ENCODE data around the gene TAGLN.

TAGLN gene

DNA sequence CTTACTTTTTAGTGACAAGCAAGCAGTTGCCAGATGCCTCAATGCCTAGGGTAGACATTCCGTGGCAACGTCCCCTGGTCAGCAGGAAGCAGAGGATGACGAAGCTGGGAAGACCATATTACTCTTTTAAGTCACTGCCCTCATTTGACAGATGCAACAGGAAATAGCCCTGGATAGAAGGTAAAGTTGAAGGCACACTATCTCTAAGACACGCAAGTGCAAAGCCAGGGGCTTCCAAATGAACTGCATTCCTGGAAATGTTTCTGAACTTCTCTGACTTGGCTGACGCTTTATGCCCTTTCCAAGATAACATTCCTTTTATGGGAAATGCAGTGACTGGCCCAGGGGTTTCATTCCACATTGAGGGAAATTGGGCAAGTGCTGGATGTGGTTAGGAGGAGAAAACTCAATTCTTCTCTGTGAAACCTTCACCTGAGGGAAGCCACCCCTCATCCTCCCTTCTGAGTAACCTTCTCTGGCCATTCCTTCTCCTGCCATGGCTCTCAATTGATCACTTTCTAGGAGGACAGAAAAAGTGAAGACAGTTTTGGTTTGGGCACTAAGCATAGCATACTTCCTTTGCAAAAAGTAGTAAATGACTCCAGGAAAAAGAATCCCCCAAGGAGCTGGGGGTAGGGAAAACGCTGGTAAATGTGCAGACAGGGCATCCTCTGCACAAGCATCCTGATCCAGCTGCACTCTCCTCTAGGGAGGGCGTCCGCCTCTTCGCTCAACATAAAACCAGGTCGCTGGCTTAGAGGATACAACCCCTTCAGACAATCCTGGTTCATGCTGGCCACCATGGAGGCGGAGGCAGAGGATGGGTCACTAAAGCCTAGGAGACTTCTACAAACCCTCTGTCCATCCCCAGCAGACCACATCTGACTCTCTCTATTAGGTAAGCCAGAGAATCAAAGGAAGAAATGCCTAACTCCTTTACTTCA is 18.2 kb downstream of the TAGLN start:
- DNase-seq = no peak

DNA sequence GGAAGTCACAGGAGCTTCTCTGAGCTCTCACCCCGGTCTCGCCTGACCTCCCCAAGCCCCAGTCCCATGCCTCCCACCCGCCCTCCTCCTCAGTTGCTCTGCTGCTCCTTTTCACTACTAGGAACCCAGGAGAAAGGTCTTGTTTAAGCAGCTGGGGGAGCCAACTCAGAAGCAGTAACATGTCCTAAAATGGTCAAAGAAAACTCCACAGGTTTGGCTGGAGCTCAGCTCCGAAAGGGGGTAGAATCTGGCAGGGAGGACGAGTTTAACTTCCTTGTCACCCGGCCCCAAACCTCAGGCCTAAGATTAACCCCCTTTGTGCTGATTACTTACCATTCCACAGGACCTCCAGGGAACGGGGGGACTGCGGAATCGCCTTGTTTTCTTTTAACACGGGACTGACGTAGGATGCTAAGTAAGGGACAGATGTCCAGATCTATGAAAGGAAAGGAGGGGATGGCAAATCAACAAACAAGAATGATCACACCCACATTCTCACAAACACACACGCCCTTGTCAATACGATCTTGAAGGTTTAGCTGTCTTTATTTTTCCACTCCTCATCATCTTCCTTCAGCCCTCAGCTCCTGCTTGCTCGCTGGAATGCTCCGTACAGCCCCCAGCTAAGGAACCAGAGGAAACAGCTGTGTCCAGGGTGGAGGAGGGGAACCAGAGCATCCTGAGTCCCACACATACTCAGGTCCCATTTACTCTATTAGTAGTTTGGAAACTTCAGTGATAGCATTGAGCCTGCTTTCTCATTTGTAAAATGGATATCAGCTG is 19.2 kb downstream of the TAGLN start:
- no peak for DNase-seq

DNA sequence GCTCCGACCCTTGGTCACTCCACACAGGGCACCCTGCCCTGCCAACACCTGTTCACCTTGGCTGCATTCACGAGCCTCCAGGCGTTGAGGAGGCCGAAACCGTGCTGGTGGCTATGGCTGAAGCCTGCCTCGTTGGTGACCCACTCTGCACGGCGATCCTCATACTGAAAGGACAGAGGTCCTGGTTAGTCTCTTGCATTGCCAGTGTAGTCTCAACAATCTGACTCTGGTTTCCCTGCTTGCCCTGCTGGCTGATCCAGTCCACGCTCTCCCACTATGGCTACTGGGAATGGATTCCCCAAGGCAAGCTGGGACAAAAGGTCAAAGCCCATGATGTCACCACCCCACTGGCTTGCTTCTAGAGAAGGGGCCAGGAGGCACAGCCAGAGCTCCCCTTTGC is 19.8 kb downstream of the TAGLN start:
- no peak for DNase-seq

DNA sequence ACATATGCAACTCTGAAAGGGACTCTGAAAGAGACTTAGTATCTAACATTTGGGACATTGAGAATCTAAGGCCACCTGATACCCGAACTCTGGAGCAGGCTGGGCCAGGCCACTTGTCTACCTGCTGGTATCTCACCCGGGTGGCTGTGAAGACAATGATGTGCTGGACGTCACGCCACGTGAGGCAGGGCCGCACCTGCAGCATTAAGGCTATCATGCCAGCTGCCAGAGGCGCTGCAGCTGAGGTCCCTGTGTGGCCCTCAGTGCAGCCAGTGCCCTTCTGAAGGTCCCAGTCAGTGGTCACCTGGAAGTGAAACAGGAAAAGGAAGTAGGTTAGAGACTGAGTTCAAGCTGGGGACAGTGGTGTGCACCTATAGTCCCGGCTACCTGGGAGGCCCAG is 20.3 kb downstream of the TAGLN start:
- DNase-seq = no peak

DNA sequence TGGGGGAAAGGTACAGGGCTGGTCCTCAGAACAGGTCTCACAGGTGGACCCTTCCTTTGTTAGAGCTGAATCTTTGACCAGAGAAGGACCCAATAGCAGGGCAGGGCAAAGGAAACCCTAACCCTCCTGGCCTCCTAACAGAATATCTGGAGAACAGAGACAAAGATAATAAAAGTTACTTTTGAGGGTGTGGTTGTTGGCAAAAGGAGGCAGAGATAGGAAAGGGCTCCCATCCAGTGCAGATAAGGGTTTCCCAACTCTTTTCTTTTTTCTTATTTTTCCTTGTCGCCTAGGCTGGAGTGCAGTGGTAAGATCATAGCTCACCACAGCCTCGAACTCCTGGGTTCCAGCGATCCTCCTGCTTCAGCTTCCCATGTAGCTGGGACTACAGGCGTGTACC is 20.8 kb downstream of the TAGLN start:
- DNase-seq = no peak

GRCh38 chr11:117220568-117220967 is 21.4 kb downstream of the TAGLN start:
- no peak for DNase-seq

GRCh38 chr11:117220999-117221774 is 22.0 kb downstream of the TAGLN start:
- no peak for DNase-seq

- no peak for DNase-seq
Measured at GRCh38 chr11:117221775-117222517, 22.8 kb downstream of the TAGLN start.

DNA sequence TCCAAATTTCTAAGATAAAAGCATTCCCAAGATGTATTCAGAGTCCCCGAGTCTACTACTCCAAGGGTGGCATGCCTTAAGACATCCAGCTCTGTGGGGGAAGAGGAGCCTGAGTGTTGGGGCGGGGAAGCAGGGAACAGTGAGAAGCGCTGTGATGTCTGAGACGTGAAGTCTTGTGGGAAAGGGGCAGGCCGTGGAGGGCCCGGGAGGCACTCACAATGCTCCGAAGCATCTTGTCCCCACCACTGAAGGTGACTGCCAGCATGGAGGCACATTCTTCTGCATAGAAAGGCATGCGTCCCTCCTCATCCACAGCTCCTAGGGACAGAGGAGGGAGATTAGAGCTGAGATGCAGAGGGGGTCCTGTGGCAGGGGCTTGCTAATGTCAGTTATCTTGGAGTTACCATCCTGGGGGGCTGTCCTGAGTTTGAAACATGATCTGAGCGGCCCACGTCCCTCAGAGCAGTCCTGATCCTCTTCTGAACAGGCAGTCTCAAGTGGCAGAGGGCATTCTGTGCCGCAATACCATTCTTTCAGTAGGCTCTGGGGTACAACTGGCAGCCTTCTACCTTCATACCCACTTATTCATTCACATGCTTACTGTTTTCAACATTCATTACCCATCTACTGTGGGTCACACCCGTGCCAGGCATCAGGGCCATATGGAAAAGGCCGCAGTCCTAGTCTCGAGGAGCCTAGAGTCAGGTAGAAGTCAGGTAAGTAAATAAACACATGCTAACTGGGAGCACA is 24.0 kb downstream of the TAGLN start:
- no peak for DNase-seq

DNA sequence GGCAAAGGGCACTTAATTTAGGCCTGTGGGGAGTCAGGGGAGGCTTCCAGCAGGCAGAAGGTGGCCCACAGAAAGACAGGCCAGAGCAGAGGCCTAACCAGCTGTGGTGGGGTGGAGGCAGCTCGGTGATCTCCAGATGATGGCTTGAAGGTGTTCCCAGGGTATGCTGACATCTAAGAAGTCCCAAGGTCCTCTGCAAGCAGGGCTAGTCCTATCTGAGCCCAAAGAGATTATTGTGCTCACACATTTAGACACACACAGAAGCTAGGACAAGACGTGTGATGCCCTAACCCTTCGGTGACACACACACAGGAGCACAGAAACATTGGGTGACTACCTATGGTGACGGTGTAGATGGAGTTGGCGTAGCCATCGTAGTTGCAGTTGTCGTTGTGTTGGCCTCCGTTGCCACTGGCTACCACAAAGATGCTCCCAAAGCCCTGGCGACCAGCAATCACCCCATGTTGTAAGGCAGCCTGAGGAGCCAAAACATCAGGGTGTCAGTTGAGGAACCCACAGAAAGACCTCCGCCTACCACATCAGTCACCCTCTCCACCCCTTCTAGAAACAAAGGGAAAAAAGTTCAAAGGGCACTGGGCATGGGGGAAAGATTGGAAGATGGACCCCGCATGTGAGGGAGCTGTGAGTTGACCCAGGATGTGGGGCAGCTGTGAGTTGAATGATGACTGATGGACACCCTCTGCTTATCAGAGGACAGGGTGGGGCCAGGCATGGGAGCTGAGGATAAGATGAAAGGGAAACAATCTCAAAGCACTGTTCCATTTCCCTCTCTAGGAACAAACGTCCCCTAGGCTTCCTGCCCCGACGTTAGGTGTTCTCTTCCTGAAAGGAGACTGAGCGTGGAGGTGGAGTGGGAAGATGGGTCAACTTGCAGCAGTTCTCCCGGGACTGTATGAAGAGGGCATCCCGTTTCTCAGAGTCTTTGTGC is 24.8 kb downstream of the TAGLN start:
- DNase-seq = no peak

- no peak for DNase-seq
Measured at GRCh38 chr11:117225553-117226170, 26.5 kb downstream of the TAGLN start.

DNA sequence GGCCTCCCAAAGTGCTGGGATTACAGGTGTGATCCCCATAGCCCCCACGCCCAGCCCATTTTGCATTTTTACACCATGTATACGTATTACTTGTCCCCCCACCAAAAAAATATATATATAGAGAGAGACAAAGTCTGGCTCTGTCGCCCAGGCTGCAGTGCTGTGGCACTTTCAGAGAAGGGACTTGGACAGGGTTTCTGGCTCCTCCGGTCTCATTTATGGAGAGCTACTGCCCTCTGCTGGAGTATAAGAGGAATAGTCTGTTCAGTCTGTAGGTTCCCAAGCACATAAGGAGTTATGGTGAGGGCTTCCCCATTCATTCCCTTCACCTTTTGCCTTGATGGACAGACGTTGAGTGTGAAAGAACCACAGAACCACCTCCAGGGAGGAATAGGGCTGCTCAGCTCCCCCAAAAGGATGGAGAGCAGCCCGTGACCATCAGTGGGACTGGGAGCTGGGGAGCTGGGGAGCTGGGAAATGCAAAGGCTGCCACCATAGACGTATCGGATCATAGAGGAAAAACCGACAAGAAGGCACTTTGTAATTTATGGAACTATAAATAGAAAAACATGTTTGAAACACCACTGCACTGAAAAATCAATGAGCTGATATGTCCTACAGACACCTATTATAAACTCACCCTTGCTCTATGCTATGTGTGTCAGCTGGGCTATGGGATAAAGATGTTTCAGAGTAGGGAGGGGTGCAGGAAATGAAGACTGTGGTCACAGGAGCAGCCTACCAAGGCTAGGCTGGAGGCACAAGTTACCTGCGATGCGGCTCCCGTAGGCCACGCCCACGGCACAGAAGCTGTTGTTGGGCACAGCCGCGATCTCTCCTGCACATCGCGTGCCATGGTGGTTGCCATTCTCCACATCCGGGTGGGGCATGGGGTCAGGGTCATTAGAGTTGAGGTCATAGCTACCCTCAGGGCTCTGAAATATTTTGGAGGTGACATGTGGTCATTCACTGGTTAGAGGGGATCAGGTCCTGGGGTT is 27.5 kb downstream of the TAGLN start:
- peak; percentile 51 for DNase-seq

DNA sequence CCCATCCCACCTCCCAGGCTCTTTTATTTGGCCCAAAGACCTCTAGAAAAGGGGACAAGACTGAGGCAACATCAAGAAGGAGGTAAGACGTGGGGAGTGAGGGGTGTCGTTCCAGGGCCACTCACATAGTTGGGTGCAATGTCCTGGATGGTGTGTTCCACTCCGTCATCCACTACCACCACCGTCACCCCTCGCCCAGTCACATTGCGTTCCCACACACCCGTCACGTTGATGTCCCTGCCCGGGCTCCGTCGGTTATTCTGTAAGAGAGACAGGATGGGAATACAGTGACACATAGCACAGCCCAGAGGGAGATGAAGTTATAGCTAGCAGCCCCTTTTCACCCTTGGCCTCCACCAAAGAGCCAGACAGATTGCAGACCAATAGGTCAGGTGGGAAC is 28.9 kb downstream of the TAGLN start:
- DNase-seq = no peak

DNA sequence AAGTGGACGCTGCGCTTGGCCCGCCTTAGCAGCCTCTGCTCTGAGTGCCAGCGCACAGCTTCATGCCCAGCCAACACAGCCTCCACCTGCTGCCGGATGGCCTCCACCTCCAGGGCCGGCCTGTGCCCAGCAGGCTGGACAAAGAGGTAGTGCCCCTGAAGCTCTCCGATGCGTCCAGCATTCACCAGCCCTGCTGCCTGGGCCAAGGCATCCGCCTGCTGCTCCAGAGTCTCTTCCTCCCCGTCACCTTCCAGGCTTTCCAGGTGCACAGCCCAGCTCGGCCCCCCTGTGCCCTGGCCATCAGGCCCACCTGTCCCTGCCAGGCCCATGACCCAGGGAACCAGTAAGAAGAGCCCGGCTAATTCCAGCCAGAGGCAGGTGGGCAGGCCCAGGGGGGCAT is 30.2 kb downstream of the TAGLN start:
- no peak for DNase-seq

- DNase-seq = no peak
Measured at GRCh38 chr11:117229931-117230285, 30.7 kb downstream of the TAGLN start.

GRCh38 chr11:117230286-117230961 is 31.3 kb downstream of the TAGLN start:
- peak; percentile 55 for DNase-seq

DNA sequence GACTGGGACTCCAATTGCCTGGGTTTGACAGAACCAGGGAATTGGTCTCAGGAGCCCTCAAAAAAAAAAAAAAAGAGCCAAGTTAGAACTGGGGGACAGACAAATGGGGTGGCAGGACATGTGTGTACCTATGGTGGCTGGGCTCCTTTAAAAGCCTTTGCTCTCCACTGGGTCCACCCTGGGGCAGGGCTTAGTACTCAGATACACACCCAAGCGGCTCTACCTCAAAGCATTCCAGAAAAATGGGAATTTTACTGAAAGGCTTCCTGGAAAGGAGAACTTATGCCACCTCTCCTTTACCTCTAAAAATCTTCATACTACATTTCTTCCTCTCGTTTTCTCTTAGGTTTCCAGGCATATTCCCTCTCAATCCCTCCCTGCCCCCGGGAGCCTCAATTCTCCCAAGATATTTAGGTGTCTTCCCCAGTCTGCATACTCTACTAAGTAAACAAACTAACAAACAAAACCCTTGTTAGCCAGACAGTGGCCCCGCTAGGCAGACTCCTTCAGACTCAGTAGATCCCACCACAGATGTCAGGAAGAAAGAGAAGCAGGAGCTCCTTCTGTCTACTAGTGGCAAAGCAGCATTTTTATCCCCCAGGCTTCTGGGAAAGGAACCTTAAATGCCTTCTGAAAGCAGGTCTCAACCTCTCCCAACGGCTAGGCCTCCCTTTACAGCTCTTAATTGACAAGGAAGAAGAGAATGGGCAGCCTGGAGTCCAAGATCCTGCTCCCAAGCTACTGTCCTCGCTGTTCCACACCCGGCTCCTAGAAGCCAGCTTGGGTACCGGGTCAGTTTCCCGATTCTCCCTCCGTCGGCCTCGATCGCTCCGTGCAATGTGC is 32.0 kb downstream of the TAGLN start:
- no peak for DNase-seq

GRCh38 chr11:117231842-117232091 is 32.6 kb downstream of the TAGLN start, which contains the start of gene PCSK7:
Gene PCSK7, minus strand, starts transcription at chr11:117232073. Its CDS starts 2,229 bp downstream, at chr11:117229844.
- DNase-seq = no peak

Data from CD4-positive, alpha-beta T cell treated with Interleukin-6 for 4 hours (primary cell).